OCI-LY1 (cell line): Measurements from ENCODE around the gene NFATC2IP.

Source experiments
- H2AFZ ChIP-seq: fragments of 200-600 bp; sonication (generic), shearing (Covaris generic); 2 replicates; pipeline ENCODE4 v1.6.0; 2014; ENCODE audit warnings: antibody characterized with exemption, mild to moderate bottlenecking, low read length
- H3F3A ChIP-seq: fragments of 200-600 bp; sonication (generic), shearing (Covaris generic); 2 replicates; pipeline ENCODE4 v1.6.0; 2014; ENCODE audit warnings: mild to moderate bottlenecking, antibody characterized with exemption, low read length, moderate library complexity; ENCODE audit not compliant: insufficient read depth
- H3K27ac ChIP-seq: fragments of 200-600 bp; sonication (generic); 2 replicates; pipeline ENCODE4 v1.5.1; 2014; ENCODE audit warnings: low read length, mixed run types, mild to moderate bottlenecking, low read depth; ENCODE audit not compliant: poor library complexity, severe bottlenecking
- H3K27me3 ChIP-seq: fragments of 200-600 bp; sonication (generic); 2 replicates; pipeline ENCODE4 v1.6.0; 2014; ENCODE audit warnings: antibody characterized with exemption, mild to moderate bottlenecking, low read length, moderate library complexity; ENCODE audit not compliant: insufficient read depth
- H3K36me3 ChIP-seq: fragments of 200-600 bp; sonication (generic); 2 replicates; pipeline ENCODE4 v1.6.1; 2014; ENCODE audit warnings: mild to moderate bottlenecking, antibody characterized with exemption, low read length, moderate library complexity, mixed read lengths; ENCODE audit not compliant: insufficient read depth
- H3K4me1 ChIP-seq: fragments of 200-600 bp; sonication (generic); 2 replicates; pipeline ENCODE4 v1.5.1; 2014; ENCODE audit warnings: mild to moderate bottlenecking, low read length, moderate library complexity; ENCODE audit not compliant: insufficient read depth, severe bottlenecking
- H3K4me2 ChIP-seq: fragments of 200-600 bp; sonication (generic), shearing (Covaris generic); 2 replicates; pipeline ENCODE4 v1.6.1; 2014; ENCODE audit warnings: low read length
- H3K4me3 ChIP-seq: fragments of 200-600 bp; sonication (generic); 2 replicates; pipeline ENCODE4 v1.5.1; 2014; ENCODE audit warnings: low read length, low read depth, mild to moderate bottlenecking, mixed read lengths; ENCODE audit not compliant: poor library complexity, severe bottlenecking
- H3K79me2 ChIP-seq: fragments of 200-600 bp; shearing (Covaris generic); 2 replicates; pipeline ENCODE4 v1.6.1; 2016; ENCODE audit warnings: mixed run types, low read length, mixed read lengths; ENCODE audit not compliant: insufficient read depth
- H3K9ac ChIP-seq: fragments of 200-600 bp; sonication (generic), shearing (Covaris generic); 2 replicates; pipeline ENCODE4 v1.6.1; 2014; ENCODE audit warnings: mild to moderate bottlenecking, low read length, mixed read lengths
- H3K9me2 ChIP-seq: fragments of 200-600 bp; sonication (generic), shearing (Covaris generic); 2 replicates; pipeline ENCODE4 v1.6.1; 2014; ENCODE audit warnings: low read depth, mild to moderate bottlenecking, low read length, mixed read lengths
- H3K9me3 ChIP-seq: fragments of 200-600 bp; shearing (Covaris generic); 2 replicates; pipeline ENCODE4 v1.6.1; 2014; ENCODE audit warnings: low read length, mixed read lengths
- H4K20me1 ChIP-seq: fragments of 200-600 bp; sonication (generic), shearing (Covaris generic); 2 replicates; pipeline ENCODE4 v1.6.0; 2016; ENCODE audit warnings: mild to moderate bottlenecking, low read length; ENCODE audit not compliant: insufficient read depth
- EZH2 ChIP-seq: fragments of 200-600 bp; sonication (generic), shearing (Covaris generic); IDR thresholded peaks from 2 replicates; pipeline ENCODE4 v1.8.0; 2017; ENCODE audit warnings: borderline replicate concordance, mixed run types, mild to moderate bottlenecking, antibody characterized with exemption, low read length, moderate library complexity, mixed read lengths
- TF ChIP-seq, protein P1 (sequence below): fragments of 200-600 bp; sonication (generic), shearing (Covaris generic); IDR thresholded peaks from 2 replicates; pipeline ENCODE4 v1.5.1; 2017; ENCODE audit warnings: mild to moderate bottlenecking, antibody characterized with exemption, low read length, moderate library complexity, mixed read lengths

NFATC2IP gene

DNA sequence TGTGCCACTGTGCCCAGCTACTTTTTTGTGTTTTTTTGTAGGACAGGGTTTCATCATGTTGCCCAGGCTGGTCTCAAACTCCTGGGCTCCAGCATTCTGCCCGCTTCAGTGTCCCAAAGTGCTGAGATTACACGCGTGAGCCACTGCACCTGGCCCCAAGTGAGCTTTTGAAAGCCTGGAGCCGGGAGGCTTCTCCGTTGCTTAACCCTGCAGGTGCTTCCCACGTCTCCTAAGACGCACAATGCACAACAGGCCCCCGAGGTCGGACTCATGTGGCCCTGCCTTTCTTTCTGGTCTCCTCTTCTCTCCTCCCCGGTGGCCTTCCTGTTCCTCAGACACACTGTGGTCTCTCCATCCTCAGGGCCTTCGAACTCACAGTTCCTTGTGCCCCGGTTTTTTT is 38.2 kb upstream of the NFATC2IP start:
- Histone ChIP-seq H3K36me3 (peaks cover 55% of the 10 kb centered on the region), H3K27ac (no peak overlapping the region), H2AFZ (no peak overlapping the region), H3K9me3 (no peaks in the 10 kb centered on the region), H3K27me3 (no peaks in the 10 kb centered on the region), H3F3A (no peaks in the 10 kb centered on the region), H3K4me3 (no peak overlapping the region), H3K4me2 (no peak overlapping the region), H3K4me1 (peaks cover 15% of the 10 kb centered on the region), H4K20me1 (no peaks in the 10 kb centered on the region), H3K79me2 (no peaks in the 10 kb centered on the region), H3K9me2 (no peaks in the 10 kb centered on the region), H3K9ac (no peak overlapping the region)
- TF ChIP-seq, protein P1, sequence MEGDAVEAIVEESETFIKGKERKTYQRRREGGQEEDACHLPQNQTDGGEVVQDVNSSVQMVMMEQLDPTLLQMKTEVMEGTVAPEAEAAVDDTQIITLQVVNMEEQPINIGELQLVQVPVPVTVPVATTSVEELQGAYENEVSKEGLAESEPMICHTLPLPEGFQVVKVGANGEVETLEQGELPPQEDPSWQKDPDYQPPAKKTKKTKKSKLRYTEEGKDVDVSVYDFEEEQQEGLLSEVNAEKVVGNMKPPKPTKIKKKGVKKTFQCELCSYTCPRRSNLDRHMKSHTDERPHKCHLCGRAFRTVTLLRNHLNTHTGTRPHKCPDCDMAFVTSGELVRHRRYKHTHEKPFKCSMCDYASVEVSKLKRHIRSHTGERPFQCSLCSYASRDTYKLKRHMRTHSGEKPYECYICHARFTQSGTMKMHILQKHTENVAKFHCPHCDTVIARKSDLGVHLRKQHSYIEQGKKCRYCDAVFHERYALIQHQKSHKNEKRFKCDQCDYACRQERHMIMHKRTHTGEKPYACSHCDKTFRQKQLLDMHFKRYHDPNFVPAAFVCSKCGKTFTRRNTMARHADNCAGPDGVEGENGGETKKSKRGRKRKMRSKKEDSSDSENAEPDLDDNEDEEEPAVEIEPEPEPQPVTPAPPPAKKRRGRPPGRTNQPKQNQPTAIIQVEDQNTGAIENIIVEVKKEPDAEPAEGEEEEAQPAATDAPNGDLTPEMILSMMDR: no peak
- TF ChIP-seq EZH2: no peak

DNA sequence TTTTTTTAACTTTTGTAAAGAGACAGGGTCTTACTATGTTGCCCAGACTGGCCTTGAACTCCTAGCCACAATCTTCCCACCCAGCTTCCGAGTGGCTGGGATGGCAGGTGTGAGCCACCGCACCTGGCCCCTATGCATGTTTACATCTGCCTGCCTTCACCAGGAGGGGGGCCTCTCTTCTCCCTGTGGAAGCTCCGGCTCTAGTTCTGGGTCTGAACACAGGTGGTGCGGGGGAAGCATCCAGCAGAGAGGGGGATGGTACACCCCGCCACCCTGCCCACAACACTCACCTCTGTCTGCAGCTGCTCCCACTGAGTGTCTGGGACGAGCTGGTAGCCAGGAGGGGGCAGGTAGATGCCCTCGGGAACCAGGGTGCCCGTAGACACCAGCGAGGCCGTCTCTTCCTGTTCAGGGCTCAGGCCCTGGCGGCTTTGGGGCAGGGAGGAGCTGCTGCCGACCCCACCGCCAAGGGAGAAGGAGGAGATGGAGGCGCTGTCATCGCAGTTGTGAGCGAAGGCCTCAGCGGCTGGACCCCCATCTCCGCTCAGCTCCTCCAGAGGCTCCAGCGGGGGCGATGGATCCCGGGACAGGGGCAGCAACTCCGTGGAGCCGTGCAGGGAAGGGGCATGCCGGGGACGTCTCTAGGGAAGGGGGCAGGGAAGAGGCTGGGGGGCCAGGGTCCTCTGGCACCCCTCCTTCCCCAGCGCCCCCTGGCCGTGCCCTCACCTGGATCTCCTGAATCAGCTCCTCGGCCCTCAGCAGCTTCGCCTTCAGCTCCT is 36.6 kb upstream of the NFATC2IP start:
- Histone ChIP-seq H3K9ac (no peak overlapping the region), H3K27ac (no peak overlapping the region), H3K27me3 (no peaks in the 10 kb centered on the region), H3K4me2 (no peak overlapping the region), H3K9me3 (no peaks in the 10 kb centered on the region), H3F3A (no peaks in the 10 kb centered on the region), H4K20me1 (no peaks in the 10 kb centered on the region), H3K4me1 (peaks cover 15% of the 10 kb centered on the region), H3K79me2 (no peaks in the 10 kb centered on the region), H3K36me3 (peaks cover 56% of the 10 kb centered on the region), H3K9me2 (no peaks in the 10 kb centered on the region), H3K4me3 (no peak overlapping the region), H2AFZ (no peak overlapping the region)
- TF ChIP-seq EZH2: no peak
- TF ChIP-seq, protein P1: no peak

DNA sequence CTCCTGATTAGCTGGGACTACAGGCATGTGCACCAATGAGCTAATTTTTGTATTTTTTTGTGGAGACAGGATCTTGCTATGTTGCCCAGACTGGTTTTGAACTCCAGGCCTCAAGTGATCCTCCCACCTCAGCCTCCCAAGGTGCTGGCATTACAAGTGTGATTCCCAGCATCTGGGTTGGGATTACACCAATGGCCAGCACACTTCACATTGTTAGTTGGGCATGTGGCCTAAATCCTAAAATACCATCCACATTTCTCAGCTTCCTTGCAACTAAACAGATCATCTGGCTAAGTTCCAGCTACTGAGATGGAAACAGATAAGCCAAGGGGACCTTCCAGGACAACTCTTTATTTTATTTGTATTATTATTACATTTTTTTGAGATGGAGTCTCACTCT is 35.6 kb upstream of the NFATC2IP start:
- Histone ChIP-seq H4K20me1 (no peaks in the 10 kb centered on the region), H3F3A (no peaks in the 10 kb centered on the region), H3K79me2 (no peaks in the 10 kb centered on the region), H3K9ac (no peak overlapping the region), H3K9me3 (no peaks in the 10 kb centered on the region), H3K4me1 (peaks cover 12% of the 10 kb centered on the region), H3K9me2 (no peaks in the 10 kb centered on the region), H3K27me3 (no peaks in the 10 kb centered on the region), H3K27ac (no peak overlapping the region), H3K4me2 (no peak overlapping the region), H3K4me3 (no peak overlapping the region), H3K36me3 (peaks cover 64% of the 10 kb centered on the region), H2AFZ (no peak overlapping the region)
- TF ChIP-seq, protein P1: no peak
- no peak for TF ChIP-seq EZH2
